Naive thymus-derived CD8-positive, alpha-beta T cell (primary cell): Measurements from ENCODE around the gene CBLIF. TPM values are rescaled to one million over a fixed set of nuclear protein-coding genes. Genes with fewer than 3 reads are reported as not detected.
A peak's percentile ranks its signal among the peaks of the same experiment; 100 is the strongest.

ENCODE experiments used
- ATAC-seq, 2 donors: fragments of 150-1000 bp; cut with Tn5 transposase in 1 of 2; sonication (Bioruptor Pico), chemical (Tn5 transposase) in 1 of 2; 1 replicate in 1 of 2; 2 replicates in 1 of 2; pipeline ENCODE4 v1.10.0; 2021; ENCODE audit warnings: mild to moderate bottlenecking in 2 of 2, moderate library complexity in 2 of 2
- POLR2A ChIA-PET: fragments of 350-600 bp; sonication (Branson Sonifier 250); formaldehyde crosslinking; loops from one replicate; lab custom pipeline; 2021; ENCODE audit warnings: antibody characterized with exemption; lab: Charles Lee
- DNase-seq, 10 donors: peaks; one replicate each; pipeline versions ENCODE4 v3.0.0 to v3.0.0-alpha.2; 2020 to 2022
- H3K27ac Mint-ChIP-seq, 10 donors: one replicate each; pipeline ENCODE4 v1.8.0; 2020 to 2022; ENCODE audit warnings: mild to moderate bottlenecking in 10 of 10, mixed read lengths in 10 of 10, moderate library complexity in 4 of 10, inconsistent platforms in 1 of 10
- H3K27me3 Mint-ChIP-seq, 5 donors: one replicate each; pipeline ENCODE4 v1.8.0; 2021 to 2022; ENCODE audit warnings: mixed read lengths in 5 of 5
- H3K36me3 Mint-ChIP-seq, 3 donors: one replicate each; pipeline ENCODE4 v1.8.0; 2020 to 2022; ENCODE audit warnings: mixed read lengths in 3 of 3, mild to moderate bottlenecking in 2 of 3, inconsistent platforms in 1 of 3
- H3K4me1 Mint-ChIP-seq, 4 donors: one replicate each; pipeline ENCODE4 v1.8.0; 2021 to 2022; ENCODE audit warnings: mixed read lengths in 4 of 4
- H3K4me3 Mint-ChIP-seq, 10 donors: one replicate each; pipeline ENCODE4 v1.8.0; 2020 to 2022; ENCODE audit warnings: mild to moderate bottlenecking in 10 of 10, mixed read lengths in 10 of 10, moderate library complexity in 6 of 10, inconsistent platforms in 1 of 10
- H3K9me3 Mint-ChIP-seq, 9 donors: one replicate each; pipeline ENCODE4 v1.8.0; 2020 to 2022; ENCODE audit warnings: mixed read lengths in 9 of 9, mild to moderate bottlenecking in 3 of 9, inconsistent platforms in 1 of 9, moderate library complexity in 1 of 9
- polyA plus RNA-seq, 3 donors: library from polyadenylated mRNA; unstranded; fragments of 300-500 nt; fragmentation: Illumina TruSeq; gene quantifications; one replicate each; pipeline ENCODE4 v1.2.3, GENCODE V29; 2021
- total RNA-seq, 8 experiments: library from RNA in 2 of 8; stranded (reverse) in 2 of 8; gene quantifications; one replicate each; pipeline ENCODE4 v1.2.3 and lab custom pipeline; 2021 to 2026

CBLIF gene
- total and polyA plus RNA-seq, 5 experiments from 2014 or later: not detected

GRCh38 chr11:59810189-59810910, 34.9 kb downstream of the CBLIF start, which contains the start of gene MRPL16:
TSS of gene MRPL16 (minus strand) at chr11:59810778. CDS start at chr11:59810658, 120 bp downstream.
- Mint-ChIP-seq H3K4me3 (peak within 1 kb of the TSS; percentile 89 to 95 (median 92)), H3K4me1 (peaks cover 10 to 29% (median 20%) of the 10 kb centered on the region in 4 donors)
- POLR2A ChIA-PET: interaction anchor here (0.6 to 1.8 kb wide), 4 partner anchors 9 to 141 kb away, joined by 3 to 12 read pairs (median 6); partner anchors contain the start of genes PATL1 and STX3

GRCh38 chr11:59807047-59807610, 38.2 kb downstream of the CBLIF start:
- ATAC-seq: no peak

More at GRCh38 chr11:59810189-59810910, 34.9 kb downstream of the CBLIF start, which contains the start of gene MRPL16:
- Mint-ChIP-seq H3K36me3 (peaks cover 6 to 26% (median 9%) of the 10 kb centered on the region in 3 donors), H3K27ac (peak within 1 kb of the TSS; percentile 89 to 95 (median 94)), H3K27me3 (peaks cover 0 to 9% (median 4%) of the 10 kb centered on the region in 5 donors), H3K9me3 (peaks cover 0 to 4% (median 0%) of the 10 kb centered on the region in 9 donors)
- peak; percentile 77 to 94 (median 87) for DNase-seq
- ATAC-seq: peak; percentile 99

GRCh38 chr11:59804061-59804460, 41.2 kb downstream of the CBLIF start:
- H3K27me3 Mint-ChIP-seq: no peaks in the 10 kb centered on the region
- peaks cover 0 to 6% (median 3%) of the 10 kb centered on the region in 4 donors for H3K4me1 Mint-ChIP-seq
- no peak for DNase-seq
- POLR2A ChIA-PET: no interaction called here
- H3K36me3 Mint-ChIP-seq: peaks cover 0 to 39% (median 5%) of the 10 kb centered on the region in 3 donors
- peak overlapping the region in 1 of 10 donors; percentile 4 for H3K27ac Mint-ChIP-seq
- no peak for ATAC-seq
- no peak overlapping the region for H3K4me3 Mint-ChIP-seq
- no peaks in the 10 kb centered on the region for H3K9me3 Mint-ChIP-seq

More at GRCh38 chr11:59807047-59807610, 38.2 kb downstream of the CBLIF start:
- Mint-ChIP-seq H3K4me1 (peaks cover 10 to 23% (median 18%) of the 10 kb centered on the region in 4 donors), H3K27me3 (peaks cover 0 to 7% (median 0%) of the 10 kb centered on the region in 5 donors), H3K27ac (peak overlapping the region in 4 of 10 donors; percentile 3 to 83 (median 36)), H3K36me3 (peaks cover 6 to 37% (median 7%) of the 10 kb centered on the region in 3 donors), H3K4me3 (no peak overlapping the region), H3K9me3 (peaks cover 0 to 4% (median 0%) of the 10 kb centered on the region in 9 donors)
- POLR2A ChIA-PET: no interaction called here
- no peak for DNase-seq

- POLR2A ChIA-PET: interaction anchor here (0.5 kb wide), 1 partner anchor 24 kb away, joined by 4 read pairs; no protein-coding TSS in a partner anchor
- no peak overlapping the region for H3K4me3 Mint-ChIP-seq
- H3K27me3 Mint-ChIP-seq: no peaks in the 10 kb centered on the region
- H3K4me1 Mint-ChIP-seq: peaks cover 0 to 6% (median 0%) of the 10 kb centered on the region in 4 donors
- ATAC-seq (peak; percentile 68 to 84), DNase-seq (peak in 8 of 10 donors; percentile 7 to 68 (median 56))
- no peaks in the 10 kb centered on the region for H3K9me3 Mint-ChIP-seq
- H3K36me3 Mint-ChIP-seq: peaks cover 0 to 34% (median 5%) of the 10 kb centered on the region in 3 donors
- peak overlapping the region in 2 of 10 donors; percentile 29 to 73 for H3K27ac Mint-ChIP-seq
Observed at GRCh38 chr11:59802639-59803176, 42.6 kb downstream of the CBLIF start.

- peak; percentile 14 to 17 for ATAC-seq
- DNase-seq: no peak
Observed at GRCh38 chr11:59801981-59802638, 43.2 kb downstream of the CBLIF start.

GRCh38 chr11:59801160-59801706, 44.1 kb downstream of the CBLIF start:
- H3K27ac Mint-ChIP-seq: no peak overlapping the region
- H3K36me3 Mint-ChIP-seq: peaks cover 0 to 29% (median 0%) of the 10 kb centered on the region in 3 donors
- no peaks in the 10 kb centered on the region for H3K9me3 Mint-ChIP-seq
- no peaks in the 10 kb centered on the region for H3K27me3 Mint-ChIP-seq
- no peak overlapping the region for H3K4me3 Mint-ChIP-seq
- DNase-seq (no peak), ATAC-seq (no peak)
- POLR2A ChIA-PET: interaction anchor here (0.9 to 1.6 kb wide), 2 partner anchors 9 to 47 kb away, joined by 5 read pairs; partner anchors contain the start of genes MRPL16 and STX3
- H3K4me1 Mint-ChIP-seq: no peaks in the 10 kb centered on the region

More at GRCh38 chr11:59801981-59802638, 43.2 kb downstream of the CBLIF start:
- no peaks in the 10 kb centered on the region for H3K9me3 Mint-ChIP-seq
- H3K27me3 Mint-ChIP-seq: no peaks in the 10 kb centered on the region
- H3K4me1 Mint-ChIP-seq: peaks cover 0 to 5% (median 0%) of the 10 kb centered on the region in 4 donors
- H3K27ac Mint-ChIP-seq: peak overlapping the region in 1 of 10 donors; percentile 53
- peaks cover 0 to 34% (median 5%) of the 10 kb centered on the region in 3 donors for H3K36me3 Mint-ChIP-seq
- no peak overlapping the region for H3K4me3 Mint-ChIP-seq
- POLR2A ChIA-PET: interaction anchor here (0.5 to 1.6 kb wide), 2 partner anchors 8 to 24 kb away, joined by 4 to 5 read pairs; partner anchors contain the start of gene MRPL16

GRCh38 chr11:59800390-59801025, 44.8 kb downstream of the CBLIF start:
- DNase-seq (no peak), ATAC-seq (no peak)
- Mint-ChIP-seq H3K36me3 (peaks cover 0 to 32% (median 3%) of the 10 kb centered on the region in 3 donors), H3K4me3 (no peak overlapping the region), H3K9me3 (no peaks in the 10 kb centered on the region), H3K27me3 (no peaks in the 10 kb centered on the region), H3K4me1 (no peaks in the 10 kb centered on the region), H3K27ac (peak overlapping the region in 1 of 10 donors; percentile 20)
- POLR2A ChIA-PET: interaction anchor here (0.9 to 1.6 kb wide), 2 partner anchors 10 to 46 kb away, joined by 5 read pairs; partner anchors contain the start of genes MRPL16 and STX3

- no peak overlapping the region for H3K27ac Mint-ChIP-seq
- no peaks in the 10 kb centered on the region for H3K4me1 Mint-ChIP-seq
- POLR2A ChIA-PET: no interaction called here
- ATAC-seq (no peak), DNase-seq (no peak)
- H3K27me3 Mint-ChIP-seq: no peaks in the 10 kb centered on the region
- H3K4me3 Mint-ChIP-seq: no peak overlapping the region
- no peaks in the 10 kb centered on the region for H3K9me3 Mint-ChIP-seq
- peaks cover 12 to 59% (median 19%) of the 10 kb centered on the region in 3 donors for H3K36me3 Mint-ChIP-seq
Observed at GRCh38 chr11:59794417-59794816, 50.9 kb downstream of the CBLIF start.

- no peaks in the 10 kb centered on the region for H3K9me3 Mint-ChIP-seq
- no peak for ATAC-seq
Observed at GRCh38 chr11:59792507-59792906, 52.8 kb downstream of the CBLIF start.

GRCh38 chr11:59791639-59792038, 53.7 kb downstream of the CBLIF start:
- Mint-ChIP-seq H3K27me3 (no peaks in the 10 kb centered on the region), H3K36me3 (peaks cover 23 to 69% (median 26%) of the 10 kb centered on the region in 3 donors), H3K27ac (no peak overlapping the region), H3K4me1 (peaks cover 0 to 4% (median 0%) of the 10 kb centered on the region in 4 donors), H3K9me3 (no peaks in the 10 kb centered on the region), H3K4me3 (no peak overlapping the region)
- DNase-seq (no peak), ATAC-seq (no peak)
- POLR2A ChIA-PET: no interaction called here

More at GRCh38 chr11:59792507-59792906, 52.8 kb downstream of the CBLIF start:
- POLR2A ChIA-PET: no interaction called here
- H3K4me3 Mint-ChIP-seq: no peak overlapping the region
- no peaks in the 10 kb centered on the region for H3K27me3 Mint-ChIP-seq
- H3K27ac Mint-ChIP-seq: peak overlapping the region in 1 of 10 donors; percentile 6
- no peaks in the 10 kb centered on the region for H3K4me1 Mint-ChIP-seq
- H3K36me3 Mint-ChIP-seq: peaks cover 20 to 71% (median 26%) of the 10 kb centered on the region in 3 donors
- no peak for DNase-seq

- no peaks in the 10 kb centered on the region for H3K9me3 Mint-ChIP-seq
- peaks cover 16 to 48% (median 17%) of the 10 kb centered on the region in 3 donors for H3K36me3 Mint-ChIP-seq
- H3K4me3 Mint-ChIP-seq: no peak overlapping the region
- peaks cover 0 to 20% (median 0%) of the 10 kb centered on the region in 4 donors for H3K4me1 Mint-ChIP-seq
- no peak for ATAC-seq
- DNase-seq: no peak
- H3K27me3 Mint-ChIP-seq: no peaks in the 10 kb centered on the region
- no peak overlapping the region for H3K27ac Mint-ChIP-seq
- POLR2A ChIA-PET: no interaction called here
Observed at GRCh38 chr11:59787816-59788215, 57.5 kb downstream of the CBLIF start.
